K562 (cell line): ENCODE results near the gene SETD1B. TPM values are rescaled to one million over a fixed set of nuclear protein-coding genes. Genes with fewer than 3 reads are reported as not detected.

Experiments
- ATAC-seq: fragments of 200-7000 bp; cut with Tn5 transposase; 3 replicates; pipeline ENCODE4 v1.9.1; 2020; ENCODE audit warnings: moderate library complexity
- BruUV-seq: library from RNA; stranded (reverse); fragments of 400-500 nt; replicated peaks from 2 replicates; lab custom pipeline; 2021; lab: Mats Ljungman, UMichigan
- CTCF ChIA-PET: fragments of 300-600 bp; formaldehyde crosslinking; extraction: SDS; loops from one replicate; lab custom pipeline; 2021; ENCODE audit warnings: low intra/inter-chr PET ratio; lab: Yijun Ruan, JAX
- POLR2A ChIA-PET: fragments of 300-600, 350-650 bp; sonication (Branson Sonifier 250); formaldehyde crosslinking; extraction: SDS; loops from one replicate; lab custom pipeline; 2021; ENCODE audit warnings: antibody characterized with exemption, inconsistent platforms; lab: Yijun Ruan, JAX
- DNase-seq, 4 experiments: peaks; one replicate each; pipeline versions ENCODE4 v3.0.0 to v3.0.0-alpha.2; 2011 to 2018; ENCODE audit warnings: low spot score in 3 of 4, mixed read lengths in 3 of 4; ENCODE audit errors: extremely low read depth in 1 of 4
- FAIRE-seq: peaks from 2 replicates; lab custom pipeline; 2011; peaks lifted over from hg19 to GRCh38; lab: Jason Lieb, UNC
- H2AFZ ChIP-seq: 2 replicates; pipeline ENCODE4 v1.6.0; 2011; ENCODE audit warnings: low read depth, low read length, control low read depth, inconsistent platforms
- H3K27ac ChIP-seq: fragments of 200-600 bp; 3 replicates; pipeline ENCODE4 v1.8.0; 2011; ENCODE audit warnings: low read depth, mild to moderate bottlenecking, control low read depth, inconsistent platforms, low read length, moderate library complexity, mixed read lengths; ENCODE audit errors: extremely low read depth
- H3K27me3 ChIP-seq, 2 experiments: fragments of 300-600 bp in 1 of 2; 2 replicates in 1 of 2; 3 replicates in 1 of 2; pipeline versions ENCODE4 v1.6.0 to v1.8.0; 2011; ENCODE audit warnings: inconsistent platforms in 2 of 2, low read length in 2 of 2, mild to moderate bottlenecking in 1 of 2, mixed read lengths in 1 of 2, moderate library complexity in 1 of 2; ENCODE audit not compliant: control insufficient read depth in 2 of 2, insufficient read depth in 2 of 2
- H3K36me3 ChIP-seq: fragments of 300-600 bp; 3 replicates; pipeline ENCODE4 v1.8.0; 2011; ENCODE audit warnings: mild to moderate bottlenecking, low read length, inconsistent platforms; ENCODE audit not compliant: control insufficient read depth, insufficient read depth
- H3K4me1 ChIP-seq, 2 experiments: fragments of 200-600 bp in 1 of 2; replicated peaks in 1 of 2; 2 replicates in 1 of 2; 3 replicates in 1 of 2; pipeline versions ENCODE4 v1.5.1 to v1.8.0; 2011; ENCODE audit warnings: inconsistent platforms in 2 of 2, low read length in 2 of 2, mild to moderate bottlenecking in 1 of 2, mixed read lengths in 1 of 2, moderate library complexity in 1 of 2; ENCODE audit not compliant: control insufficient read depth in 2 of 2, insufficient read depth in 2 of 2
- H3K4me2 ChIP-seq: 2 replicates; pipeline ENCODE4 v1.6.1; 2011; ENCODE audit warnings: low read length, control low read depth, inconsistent platforms, mixed read lengths; ENCODE audit not compliant: insufficient read depth
- H3K4me3 ChIP-seq: fragments of 200-600 bp; sonication (generic), shearing (Covaris generic); 2 replicates; pipeline ENCODE4 v1.5.1; 2016; ENCODE audit warnings: control low read depth, inconsistent platforms
- H3K79me2 ChIP-seq: fragments of 200-600 bp; 3 replicates; pipeline ENCODE4 v1.8.0; 2011; ENCODE audit warnings: low read length, inconsistent platforms; ENCODE audit not compliant: control insufficient read depth, insufficient read depth
- H3K9ac ChIP-seq, 2 experiments: 2 replicates each; pipeline versions ENCODE4 v1.6.0 to v1.6.1; 2011; ENCODE audit warnings: low read depth in 2 of 2, low read length in 2 of 2, control low read depth in 1 of 2, inconsistent platforms in 1 of 2, mild to moderate bottlenecking in 1 of 2, mixed read lengths in 1 of 2; ENCODE audit not compliant: insufficient read depth in 1 of 2
- H3K9me1 ChIP-seq: one replicate; pipeline ENCODE4 v1.6.0; 2011; ENCODE audit warnings: inconsistent platforms, mild to moderate bottlenecking, low read length, moderate library complexity; ENCODE audit not compliant: control insufficient read depth, insufficient read depth
- H3K9me3 ChIP-seq: replicated peaks from 2 replicates; pipeline ENCODE4 v1.5.1; 2011; ENCODE audit warnings: low read depth, low read length, inconsistent platforms; ENCODE audit not compliant: control insufficient read depth, insufficient read depth
- H4K20me1 ChIP-seq: replicated peaks from 2 replicates; pipeline ENCODE4 v1.6.1; 2011; ENCODE audit warnings: low read length, inconsistent platforms, mixed read lengths; ENCODE audit not compliant: control insufficient read depth, insufficient read depth
- DPF2 ChIP-seq: fragments of 450-650 bp; IDR thresholded peaks from 2 replicates; pipeline ENCODE4 v1.6.1; 2016
- FOXK2 ChIP-seq, 2 experiments: fragments of 450-650 bp; IDR thresholded peaks in 1 of 2; conservative IDR thresholded peaks in 1 of 2; 2 replicates each; pipeline ENCODE4 v1.6.1; 2016; ENCODE audit warnings: low read depth in 2 of 2, mild to moderate bottlenecking in 1 of 2
- HIVEP1 ChIP-seq: fragments of 250-450 bp; sonication (Bioruptor Pico); IDR thresholded peaks from 2 replicates; pipeline ENCODE4 v1.4.0; 2020; ENCODE audit warnings: mild to moderate bottlenecking
- PCBP1 ChIP-seq: fragments of 200-400 bp; formaldehyde crosslinking; IDR thresholded peaks from 2 replicates; pipeline ENCODE4 v1.6.1; 2018; ENCODE audit warnings: mild to moderate bottlenecking, low read depth, low read length; ENCODE audit not compliant: poor library complexity, severe bottlenecking
- TCF3 ChIP-seq: sonication (generic); formaldehyde crosslinking; IDR thresholded peaks from 2 replicates; pipeline ENCODE4 v1.4.0; 2020; ENCODE audit warnings: mild to moderate bottlenecking, missing genetic modification reagents
- ZNF12 ChIP-seq: sonication (generic); formaldehyde crosslinking; IDR thresholded peaks from 2 replicates; pipeline ENCODE4 v1.4.0; 2020; ENCODE audit warnings: mild to moderate bottlenecking, missing genetic modification reagents
- ZNF408 ChIP-seq: fragments of 250-450 bp; sonication (Bioruptor Pico); IDR thresholded peaks from 2 replicates; pipeline ENCODE4 v1.4.0; 2020; ENCODE audit warnings: low read depth, mild to moderate bottlenecking, moderate library complexity
- ZNF766 ChIP-seq: fragments of 200-800 bp; sonication (Bioruptor generic); conservative IDR thresholded peaks from 2 replicates; pipeline ENCODE4 v1.6.1; 2016; ENCODE audit warnings: missing genetic modification characterization, missing compliant biosample characterization
- WGBS: fragments of 100-300 bp; shearing (Covaris generic); methylation state at CpG from one replicate; pipeline ENCODE4 v1.1.6; 2016; ENCODE audit warnings: low coverage, mixed read lengths; ENCODE audit not compliant: insufficient coverage; ENCODE audit errors: missing lambda C conversion rate; 5-methylcytosine and 5-hydroxymethylcytosine counted together
- in situ Hi-C: fragments of 300-500 bp; cut with MboI; formaldehyde crosslinking; loops from 4 replicates; pipeline ENCODE4 v1.15.0; 2018; ENCODE audit warnings: inconsistent platforms, mixed read lengths
- intact Hi-C: fragments of 100-400 bp; cut with micrococcal nuclease; formaldehyde crosslinking; loops from 2 replicates; pipeline ENCODE4 v1.14.2; 2022
- polyA plus RNA-seq, 8 experiments: library from polyadenylated mRNA; depleted of rRNA in 4 of 8; stranded (reverse) in 5 of 8; unstranded in 3 of 8; fragments of >200 nt; fragmentation: Nextera tagmentation in 2 of 8; fragmentation: Illumina TruSeq in 1 of 8; extraction: Ambion mirVana in 2 of 8; extraction: Trizol in 1 of 8; gene quantifications; 2 replicates each; pipeline versions ENCODE4 v1.2.1 to v1.2.3, GENCODE V29; 2011 to 2014; ENCODE audit warnings: inconsistent platforms in 1 of 8, missing spikeins in 1 of 8
- total RNA-seq, 7 experiments: library from RNA; depleted of rRNA in 6 of 7; stranded (reverse); fragments of >200 nt in 6 of 7; fragmentation: Illumina TruSeq in 2 of 7; extraction: Trizol in 2 of 7; gene quantifications; 2 replicates each; pipeline versions ENCODE4 v1.2.1 to v1.2.3, GENCODE V29; 2011 to 2021; ENCODE audit warnings: low replicate concordance in 1 of 7
- TF ChIP-seq, protein P1 (sequence below): sonication (generic); formaldehyde crosslinking; IDR thresholded peaks from 2 replicates; pipeline ENCODE4 v1.8.1; 2023; ENCODE audit warnings: mild to moderate bottlenecking, missing genetic modification reagents, moderate library complexity
- TF ChIP-seq, protein P2 (sequence below), 2 experiments: fragments of 450-650 bp; formaldehyde crosslinking in 1 of 2; IDR thresholded peaks; 2 replicates each; pipeline versions ENCODE4 v1.4.0 to v1.6.1; 2014 to 2020; ENCODE audit warnings: mild to moderate bottlenecking in 2 of 2, borderline replicate concordance in 1 of 2, low read depth in 1 of 2
- TF ChIP-seq, protein P3 (sequence below): fragments of 250-450 bp; sonication (Bioruptor Pico); IDR thresholded peaks from 2 replicates; pipeline ENCODE4 v1.9.0; 2021; ENCODE audit warnings: mild to moderate bottlenecking, inconsistent platforms

The SETD1B gene
- total and polyA plus RNA-seq, 9 of the 15 experiments (the other 6 are each of a cell fraction or from before 2014, with no cell fraction given) = 0.48 to 26.6 (median 2.3) TPM

DNA sequence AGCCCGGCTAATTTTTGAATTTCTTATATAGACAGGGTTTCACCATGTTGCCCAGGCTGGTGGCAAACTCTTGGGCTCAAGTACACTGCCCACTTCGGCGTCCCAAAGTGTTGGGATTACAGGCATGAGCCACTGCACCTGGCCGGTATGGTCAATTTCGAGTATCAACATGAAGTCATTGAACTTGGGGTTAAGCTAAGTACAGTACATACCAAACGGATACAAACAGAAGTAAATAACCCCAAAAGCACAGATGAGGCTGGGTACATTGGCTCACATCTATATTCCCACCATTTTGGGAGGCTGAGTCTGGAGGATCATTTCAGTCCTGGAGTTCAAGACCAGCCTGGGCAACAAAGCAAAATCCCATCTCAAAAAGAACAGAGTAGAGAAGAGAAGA, 71.8 kb downstream of the SETD1B start:
- Histone ChIP-seq H3K27ac (no peak overlapping the region), H3K4me3 (no peak overlapping the region), H4K20me1 (no peaks in the 10 kb centered on the region), H3K9me1 (no peaks in the 10 kb centered on the region), H3K4me2 (no peak overlapping the region), H3K9ac (no peak overlapping the region), H3K4me1 (peaks cover 5 to 11% of the 10 kb centered on the region in 2 experiments), H3K27me3 (no peaks in the 10 kb centered on the region), H2AFZ (no peak overlapping the region), H3K9me3 (no peaks in the 10 kb centered on the region), H3K36me3 (no peaks in the 10 kb centered on the region), H3K79me2 (no peaks in the 10 kb centered on the region)
- in situ Hi-C loops (no loop called here), intact Hi-C loops (no loop called here)
- no peak for FAIRE-seq
- ChIA-PET POLR2A (interaction anchor here (1.4 kb wide), 1 partner anchor 151 kb away, joined by 3 read pairs; no protein-coding TSS in a partner anchor), CTCF (no interaction called here)
- no peak for ATAC-seq
- BruUV-seq = no TSS peak
- no peak for DNase-seq
- 50% methylated on average over 6 of the region's 6 CpGs for WGBS
- TF ChIP-seq HIVEP1 (CRISPR knock-in tag) = no peak
- TF ChIP-seq FOXK2 (conservative IDR thresholded peaks at IDR 0.05 in 1 of 2, IDR thresholded peaks at IDR 0.05 in 1 of 2; ENCODE audit: low read depth in 2 of 2) = no peak
- TF ChIP-seq ZNF12 = no peak
- TF ChIP-seq ZNF408 = no peak
- TF ChIP-seq, protein P1, sequence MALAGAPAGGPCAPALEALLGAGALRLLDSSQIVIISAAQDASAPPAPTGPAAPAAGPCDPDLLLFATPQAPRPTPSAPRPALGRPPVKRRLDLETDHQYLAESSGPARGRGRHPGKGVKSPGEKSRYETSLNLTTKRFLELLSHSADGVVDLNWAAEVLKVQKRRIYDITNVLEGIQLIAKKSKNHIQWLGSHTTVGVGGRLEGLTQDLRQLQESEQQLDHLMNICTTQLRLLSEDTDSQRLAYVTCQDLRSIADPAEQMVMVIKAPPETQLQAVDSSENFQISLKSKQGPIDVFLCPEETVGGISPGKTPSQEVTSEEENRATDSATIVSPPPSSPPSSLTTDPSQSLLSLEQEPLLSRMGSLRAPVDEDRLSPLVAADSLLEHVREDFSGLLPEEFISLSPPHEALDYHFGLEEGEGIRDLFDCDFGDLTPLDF (CRISPR knock-in tag) = no peak
- TF ChIP-seq DPF2 = no peak
- TF ChIP-seq ZNF766 (CRISPR knock-in tag) = no peak
- no peak for TF ChIP-seq PCBP1
- TF ChIP-seq, protein P2, sequence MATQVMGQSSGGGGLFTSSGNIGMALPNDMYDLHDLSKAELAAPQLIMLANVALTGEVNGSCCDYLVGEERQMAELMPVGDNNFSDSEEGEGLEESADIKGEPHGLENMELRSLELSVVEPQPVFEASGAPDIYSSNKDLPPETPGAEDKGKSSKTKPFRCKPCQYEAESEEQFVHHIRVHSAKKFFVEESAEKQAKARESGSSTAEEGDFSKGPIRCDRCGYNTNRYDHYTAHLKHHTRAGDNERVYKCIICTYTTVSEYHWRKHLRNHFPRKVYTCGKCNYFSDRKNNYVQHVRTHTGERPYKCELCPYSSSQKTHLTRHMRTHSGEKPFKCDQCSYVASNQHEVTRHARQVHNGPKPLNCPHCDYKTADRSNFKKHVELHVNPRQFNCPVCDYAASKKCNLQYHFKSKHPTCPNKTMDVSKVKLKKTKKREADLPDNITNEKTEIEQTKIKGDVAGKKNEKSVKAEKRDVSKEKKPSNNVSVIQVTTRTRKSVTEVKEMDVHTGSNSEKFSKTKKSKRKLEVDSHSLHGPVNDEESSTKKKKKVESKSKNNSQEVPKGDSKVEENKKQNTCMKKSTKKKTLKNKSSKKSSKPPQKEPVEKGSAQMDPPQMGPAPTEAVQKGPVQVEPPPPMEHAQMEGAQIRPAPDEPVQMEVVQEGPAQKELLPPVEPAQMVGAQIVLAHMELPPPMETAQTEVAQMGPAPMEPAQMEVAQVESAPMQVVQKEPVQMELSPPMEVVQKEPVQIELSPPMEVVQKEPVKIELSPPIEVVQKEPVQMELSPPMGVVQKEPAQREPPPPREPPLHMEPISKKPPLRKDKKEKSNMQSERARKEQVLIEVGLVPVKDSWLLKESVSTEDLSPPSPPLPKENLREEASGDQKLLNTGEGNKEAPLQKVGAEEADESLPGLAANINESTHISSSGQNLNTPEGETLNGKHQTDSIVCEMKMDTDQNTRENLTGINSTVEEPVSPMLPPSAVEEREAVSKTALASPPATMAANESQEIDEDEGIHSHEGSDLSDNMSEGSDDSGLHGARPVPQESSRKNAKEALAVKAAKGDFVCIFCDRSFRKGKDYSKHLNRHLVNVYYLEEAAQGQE (IDR thresholded peaks at IDR 0.05; ENCODE audit: borderline replicate concordance) = no peak
- TF ChIP-seq, protein P2 (CRISPR knock-in tag; IDR thresholded peaks at IDR 0.05; ENCODE audit: low read depth) = no peak
- no peak for TF ChIP-seq TCF3
- TF ChIP-seq, protein P3, sequence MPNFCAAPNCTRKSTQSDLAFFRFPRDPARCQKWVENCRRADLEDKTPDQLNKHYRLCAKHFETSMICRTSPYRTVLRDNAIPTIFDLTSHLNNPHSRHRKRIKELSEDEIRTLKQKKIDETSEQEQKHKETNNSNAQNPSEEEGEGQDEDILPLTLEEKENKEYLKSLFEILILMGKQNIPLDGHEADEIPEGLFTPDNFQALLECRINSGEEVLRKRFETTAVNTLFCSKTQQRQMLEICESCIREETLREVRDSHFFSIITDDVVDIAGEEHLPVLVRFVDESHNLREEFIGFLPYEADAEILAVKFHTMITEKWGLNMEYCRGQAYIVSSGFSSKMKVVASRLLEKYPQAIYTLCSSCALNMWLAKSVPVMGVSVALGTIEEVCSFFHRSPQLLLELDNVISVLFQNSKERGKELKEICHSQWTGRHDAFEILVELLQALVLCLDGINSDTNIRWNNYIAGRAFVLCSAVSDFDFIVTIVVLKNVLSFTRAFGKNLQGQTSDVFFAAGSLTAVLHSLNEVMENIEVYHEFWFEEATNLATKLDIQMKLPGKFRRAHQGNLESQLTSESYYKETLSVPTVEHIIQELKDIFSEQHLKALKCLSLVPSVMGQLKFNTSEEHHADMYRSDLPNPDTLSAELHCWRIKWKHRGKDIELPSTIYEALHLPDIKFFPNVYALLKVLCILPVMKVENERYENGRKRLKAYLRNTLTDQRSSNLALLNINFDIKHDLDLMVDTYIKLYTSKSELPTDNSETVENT (CRISPR knock-in tag) = no peak
